Stimulated activated CD8-positive, alpha-beta memory T cell treated with anti-CD3 and anti-CD28 coated beads, Interleukin-4, amount 100 ng/mL, for 4 hours (primary cell): ENCODE data around the gene ATXN2.
"Not testable (repeated sequence)": the region's sequence is repeated elsewhere in the genome, so short reads cannot be mapped to it uniquely, and the experiment has no call there.

Experiments
- DNase-seq, 2 donors: peaks; one replicate each; pipeline ENCODE4 v3.0.0-alpha.2; 2020; ENCODE audit warnings: low read depth in 2 of 2, low spot score in 1 of 2

The ATXN2 gene

DNA sequence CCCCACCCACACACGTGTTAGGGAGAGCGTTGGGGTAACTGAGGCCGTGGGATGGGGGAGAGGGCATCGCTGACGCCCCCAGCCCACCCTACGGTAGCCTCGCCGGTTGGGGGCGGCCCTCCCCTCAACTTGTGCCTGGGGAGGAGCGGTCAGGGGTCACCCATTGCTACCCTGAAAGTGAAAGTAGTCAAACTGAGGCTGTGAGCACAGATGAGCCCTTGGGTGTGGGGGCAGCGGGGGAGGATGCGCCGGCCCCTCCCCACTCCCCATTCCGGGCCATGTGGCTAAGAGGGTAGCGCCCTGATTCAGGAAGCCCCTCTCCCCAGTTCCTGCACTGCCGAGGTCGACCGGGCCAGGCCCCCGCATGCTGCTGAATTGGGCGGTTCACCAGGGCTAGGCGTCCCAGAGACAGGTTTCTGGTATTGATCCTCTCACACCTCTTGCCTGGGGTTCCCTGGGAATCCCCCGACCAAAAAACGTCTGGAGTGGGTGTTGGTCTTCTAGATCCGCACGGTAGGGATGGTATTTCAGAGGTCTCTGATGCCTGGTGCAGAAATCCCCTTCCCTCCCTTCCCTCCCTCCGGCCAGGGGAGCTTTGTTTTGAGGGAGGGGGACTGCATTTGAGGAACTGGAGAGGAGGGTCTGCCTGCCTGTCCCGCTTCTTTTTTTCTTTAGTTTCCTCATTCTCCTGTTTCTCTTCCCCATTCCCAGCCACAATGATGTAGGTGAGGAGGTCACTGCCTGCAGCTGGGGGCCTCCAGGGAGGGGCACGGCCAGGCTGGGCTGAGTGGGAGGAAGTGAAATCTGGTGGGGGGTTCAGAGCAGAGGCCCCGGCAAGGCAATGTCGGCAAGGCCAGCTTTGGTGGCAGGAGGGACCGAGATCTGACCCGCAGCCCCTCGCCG lies 192.4 kb downstream of the ATXN2 start:
- DNase-seq = peak in 1 of 2 donors; percentile 54

DNA sequence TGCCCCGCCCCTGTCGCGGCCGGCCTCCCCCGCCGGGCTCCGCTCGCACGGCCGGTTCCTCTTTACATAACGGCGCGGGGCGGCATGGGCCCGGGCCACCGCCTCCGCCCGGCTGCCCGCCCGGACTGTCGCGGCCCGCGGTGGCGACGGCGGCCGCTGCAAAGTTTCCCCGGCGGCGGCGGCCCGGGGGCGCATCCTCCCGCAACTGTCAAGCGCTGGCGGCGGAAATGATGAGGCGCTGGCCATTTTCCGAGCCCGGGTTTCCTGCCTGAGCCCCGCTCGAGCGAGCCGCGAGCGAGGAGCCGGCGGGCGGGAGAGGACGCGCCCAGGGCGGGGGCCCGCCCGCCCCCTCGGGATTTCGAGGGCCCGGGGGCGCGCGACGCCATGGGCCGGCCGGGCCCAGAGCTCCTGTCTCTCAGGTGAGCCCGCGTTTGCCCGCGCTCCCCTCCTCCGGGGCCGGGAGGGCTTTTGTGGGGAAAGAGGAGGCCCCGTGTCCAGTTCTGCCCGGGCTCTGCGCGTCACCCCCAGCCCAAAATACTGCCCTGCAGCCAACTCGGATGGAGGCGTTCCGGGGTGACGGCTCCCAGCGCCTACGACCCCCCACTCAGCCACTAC lies 193.1 kb downstream of the ATXN2 start, which contains the start of gene SH2B3:
Gene SH2B3 (plus strand): TSS at position 65 of the 615 bp plus-strand sequence. CDS start 12,223 bp downstream, outside the sequence.
- DNase-seq = peak in 1 of 2 donors; percentile 52

DNA sequence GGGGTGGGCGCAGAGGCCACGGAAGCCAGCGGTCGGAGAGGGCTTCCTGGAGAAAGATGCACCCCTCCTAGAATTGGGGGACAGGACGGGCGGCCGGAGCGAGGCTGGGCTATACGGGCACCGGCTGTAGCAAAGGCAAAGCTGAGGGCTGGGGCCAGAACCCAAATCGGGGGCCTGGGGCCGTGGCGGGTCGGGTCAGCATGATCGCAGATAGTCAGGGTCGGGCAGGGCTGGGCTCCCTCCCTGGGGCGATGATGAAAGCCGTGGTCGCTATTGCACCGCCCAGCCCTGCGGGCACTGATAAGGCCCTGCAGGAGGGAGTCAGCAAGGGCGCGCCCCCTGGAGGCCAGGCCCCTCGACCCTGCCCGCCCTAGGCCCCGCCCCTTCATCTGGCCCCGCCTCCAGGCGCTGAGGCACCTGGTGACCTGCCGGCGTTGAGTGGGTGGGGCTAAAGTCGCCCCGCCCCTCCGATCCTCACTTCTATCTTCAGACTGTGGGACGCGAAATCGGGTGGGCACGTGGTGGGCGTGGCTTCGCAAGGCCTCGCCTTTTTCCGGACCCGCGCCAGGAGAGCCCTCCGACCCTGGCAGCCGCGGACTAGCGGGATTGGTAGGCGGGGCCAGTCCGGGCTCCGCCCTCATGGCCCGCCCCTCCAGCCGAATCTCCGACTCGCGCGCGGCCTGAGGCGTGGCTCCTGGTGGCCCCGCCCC lies 193.8 kb downstream of the ATXN2 start:
- DNase-seq = peak; percentile 98 to 99

DNA sequence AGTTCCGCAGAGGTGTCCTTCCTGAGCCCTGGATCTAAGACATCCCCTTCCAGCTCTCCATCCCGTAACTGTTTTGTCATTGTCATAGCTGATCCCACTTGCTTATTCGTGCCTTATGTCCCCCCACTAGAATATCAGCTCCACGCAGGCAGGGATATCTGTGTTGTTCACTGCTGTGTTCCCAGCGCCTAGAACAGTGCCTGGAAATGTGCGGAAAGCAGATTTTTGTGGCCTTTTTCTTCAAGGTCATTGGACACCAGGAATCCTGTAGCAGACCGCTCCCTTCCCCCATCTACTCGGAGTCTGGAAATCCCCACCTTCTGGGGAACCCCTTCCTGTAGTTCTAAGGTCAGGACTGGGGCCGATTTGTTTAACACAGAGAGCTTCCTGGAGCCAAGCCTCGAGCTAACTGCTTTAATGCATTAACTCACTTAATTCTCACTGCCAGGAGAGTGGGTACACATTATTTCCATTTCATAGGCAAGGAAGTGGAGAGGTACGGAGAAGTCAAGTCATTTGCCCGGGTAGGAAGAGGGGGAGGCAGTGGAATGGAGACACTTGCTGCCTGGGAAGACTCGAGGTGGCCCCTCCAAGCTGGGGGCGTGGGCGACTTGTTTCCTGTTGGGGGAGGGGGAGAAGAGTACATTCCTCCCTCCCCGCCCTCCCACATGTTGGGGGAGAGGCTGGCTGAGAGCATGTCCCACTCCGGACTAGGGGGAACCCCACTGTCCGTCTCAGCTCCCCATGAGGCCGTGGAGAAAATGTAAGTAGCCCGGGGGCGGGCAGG lies 194.6 kb downstream of the ATXN2 start:
- peak; percentile 69 to 74 for DNase-seq

DNA sequence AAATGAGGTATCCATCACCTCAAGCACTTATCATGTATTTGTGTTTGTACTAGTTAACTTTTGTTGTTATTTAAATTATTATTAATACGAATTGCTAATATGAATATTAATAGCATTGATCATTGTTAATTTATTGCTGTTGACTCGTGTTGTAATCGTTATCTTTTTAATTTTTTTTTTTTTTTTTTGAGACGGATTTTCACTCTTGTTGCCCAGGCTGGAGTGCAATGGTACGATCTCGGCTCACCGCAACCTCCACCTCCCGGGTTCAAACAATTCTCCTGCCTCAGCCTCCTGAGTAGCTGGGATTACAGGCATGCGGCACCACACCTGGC lies 196.7 kb downstream of the ATXN2 start:
- not testable (repeated sequence) for DNase-seq
